ENCODE measurements around the gene RYR1.
A peak's percentile ranks its signal among the peaks of the same experiment; 100 is the strongest.
"Not testable (repeated sequence)": the region's sequence is repeated elsewhere in the genome, so short reads cannot be mapped to it uniquely, and the experiment has no call there.

The RYR1 gene

GRCh38 chr19:38455031-38455430, 21.5 kb downstream of the RYR1 start:
- no peak for FAIRE-seq
- no peak for DNase-seq (ENCODE audit: low spot score)

GRCh38 chr19:38457202-38457601, 23.7 kb downstream of the RYR1 start:
- no peak for DNase-seq (ENCODE audit: low spot score)
- no peak for FAIRE-seq

- no peak for DNase-seq (ENCODE audit: low spot score)
- no peak for FAIRE-seq
These were observed 24.4 kb downstream of the RYR1 start for GRCh38 chr19:38457690-38458405.

GRCh38 chr19:38458991-38459390, 25.5 kb downstream of the RYR1 start:
- DNase-seq (ENCODE audit: low spot score) = no peak
- no peak for FAIRE-seq

- DNase-seq (ENCODE audit: low spot score) (no peak), FAIRE-seq (no peak)
These were observed 29.9 kb downstream of the RYR1 start for GRCh38 chr19:38463365-38463764.

- FAIRE-seq (no peak), DNase-seq (ENCODE audit: low spot score) (no peak)
These were observed 31.1 kb downstream of the RYR1 start for GRCh38 chr19:38464421-38465082.

- DNase-seq (ENCODE audit: low spot score) (no peak), FAIRE-seq (no peak)
These were observed 32.6 kb downstream of the RYR1 start for GRCh38 chr19:38466050-38466449.

GRCh38 chr19:38467541-38468525, 34.3 kb downstream of the RYR1 start:
- FAIRE-seq = no peak
- DNase-seq (ENCODE audit: low spot score) = no peak

GRCh38 chr19:38469151-38469550, 35.7 kb downstream of the RYR1 start:
- DNase-seq (ENCODE audit: low spot score) = no peak
- FAIRE-seq = no peak

- FAIRE-seq (no peak), DNase-seq (ENCODE audit: low spot score) (no peak)
These were observed 37.4 kb downstream of the RYR1 start for GRCh38 chr19:38470788-38471480.

GRCh38 chr19:38472725-38473124, 39.2 kb downstream of the RYR1 start:
- not testable (repeated sequence) for FAIRE-seq

GRCh38 chr19:38473201-38473600, 39.7 kb downstream of the RYR1 start:
- DNase-seq (ENCODE audit: low spot score) (no peak), FAIRE-seq (no peak)

More at GRCh38 chr19:38472725-38473124, 39.2 kb downstream of the RYR1 start:
- not testable (repeated sequence) for DNase-seq (ENCODE audit: low spot score)

- DNase-seq (ENCODE audit: low spot score) (no peak), FAIRE-seq (no peak)
These were observed 41.7 kb downstream of the RYR1 start for GRCh38 chr19:38475176-38475575.

- DNase-seq (ENCODE audit: low spot score) = peak; percentile 11
- no peak for FAIRE-seq
These were observed 44.9 kb downstream of the RYR1 start for GRCh38 chr19:38478273-38478971.

- no peak for DNase-seq (ENCODE audit: low spot score)
These were observed 49.0 kb downstream of the RYR1 start for GRCh38 chr19:38482496-38482895.

GRCh38 chr19:38483016-38483630, 49.6 kb downstream of the RYR1 start:
- no peak for DNase-seq (ENCODE audit: low spot score)
- no peak for FAIRE-seq

More at GRCh38 chr19:38482496-38482895, 49.0 kb downstream of the RYR1 start:
- FAIRE-seq = no peak

GRCh38 chr19:38484747-38485146, 51.3 kb downstream of the RYR1 start:
- no peak for DNase-seq (ENCODE audit: low spot score)
- no peak for FAIRE-seq

GRCh38 chr19:38485541-38486285, 52.2 kb downstream of the RYR1 start:
- FAIRE-seq (no peak), DNase-seq (ENCODE audit: low spot score) (no peak)

- FAIRE-seq = no peak
- no peak for DNase-seq (ENCODE audit: low spot score)
These were observed 53.3 kb downstream of the RYR1 start for GRCh38 chr19:38486731-38487336.

Data from RCC 7860 (cell line).